Peyer's patch (tissue), 4 donors: Measurements from ENCODE around the gene TBC1D30. TPM values are rescaled to one million over a fixed set of nuclear protein-coding genes. Genes with fewer than 3 reads are reported as not detected.

Experiments
- DNase-seq, 3 donors: peaks; one replicate each; pipeline ENCODE4 v3.0.0-alpha.2; 2017 to 2019
- H3K27ac ChIP-seq, 4 donors: fragments of 200-600 bp; sonication (generic); one replicate each; pipeline ENCODE4 v1.5.1; 2016 to 2019
- H3K27me3 ChIP-seq, 2 donors: fragments of 200-600 bp; sonication (generic); one replicate each; pipeline ENCODE4 v1.5.1; 2019
- H3K36me3 ChIP-seq, 3 donors: fragments of 200-600 bp; sonication (generic); one replicate each; pipeline ENCODE4 v1.5.1; 2016 to 2019
- H3K4me1 ChIP-seq, 4 donors: fragments of 200-600 bp; sonication (generic); one replicate each; pipeline ENCODE4 v1.5.1; 2016 to 2019
- H3K4me3 ChIP-seq, 4 donors: fragments of 200-600 bp; sonication (generic); 1 replicate in 3 of 4; 2 replicates in 1 of 4; pipeline ENCODE4 v1.5.1; 2016 to 2019; ENCODE audit warnings: mild to moderate bottlenecking in 1 of 4
- H3K9me3 ChIP-seq, 4 donors: fragments of 200-600 bp; sonication (generic); one replicate each; pipeline ENCODE4 v1.5.1; 2016 to 2019; ENCODE audit warnings: mild to moderate bottlenecking in 1 of 4
- POLR2A ChIP-seq, 2 donors: fragments of 450-650 bp; IDR thresholded peaks; one replicate each; pipeline ENCODE4 v1.5.1; 2017; ENCODE audit warnings: antibody characterized with exemption in 2 of 2, mild to moderate bottlenecking in 2 of 2, moderate library complexity in 2 of 2
- total RNA-seq, 4 donors: library from RNA; depleted of rRNA; stranded (reverse); fragments of >200 nt; gene quantifications; one replicate each; pipeline ENCODE4 v1.1.0, GENCODE V29; 2016
- TF ChIP-seq, protein P1 (sequence below), 6 experiments: fragments of 450-650 bp in 4 of 6; fragments of 200-600 bp in 2 of 6; sonication (generic) in 1 of 6; IDR thresholded peaks; one replicate each; pipeline ENCODE4 v1.5.1; 2017 to 2019; ENCODE audit warnings: antibody characterized with exemption in 6 of 6, mild to moderate bottlenecking in 3 of 6, moderate library complexity in 1 of 6

The TBC1D30 gene
- total RNA-seq, 4 donors from 2014 or later, result 7.8 to 16.8 (median 10.9) TPM

DNA sequence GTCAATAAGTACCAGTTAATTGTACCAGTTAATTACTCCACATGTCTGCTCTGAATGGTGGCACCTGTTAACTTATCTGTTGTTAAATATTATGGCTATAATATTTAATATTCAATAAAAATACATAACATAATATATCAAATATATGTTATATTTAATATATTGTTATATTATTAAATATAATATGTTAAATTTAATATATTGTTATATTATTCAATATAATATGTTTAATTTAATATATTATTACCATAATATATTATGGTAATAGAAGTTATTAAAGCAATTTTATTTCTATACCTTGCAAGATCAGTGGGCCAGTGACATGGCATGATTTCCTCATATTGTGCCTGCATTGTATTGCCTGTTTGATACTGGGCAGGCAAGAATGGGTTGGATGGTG, 98.4 kb downstream of the TBC1D30 start:
- Histone ChIP-seq H3K27me3 (no peaks in the 10 kb centered on the region), H3K4me1 (no peaks in the 10 kb centered on the region), H3K4me3 (no peak overlapping the region), H3K36me3 (no peaks in the 10 kb centered on the region), H3K27ac (no peak overlapping the region), H3K9me3 (no peaks in the 10 kb centered on the region)
- no peak for TF ChIP-seq POLR2A (IDR thresholded peaks at IDR 0.05)
- TF ChIP-seq, protein P1, sequence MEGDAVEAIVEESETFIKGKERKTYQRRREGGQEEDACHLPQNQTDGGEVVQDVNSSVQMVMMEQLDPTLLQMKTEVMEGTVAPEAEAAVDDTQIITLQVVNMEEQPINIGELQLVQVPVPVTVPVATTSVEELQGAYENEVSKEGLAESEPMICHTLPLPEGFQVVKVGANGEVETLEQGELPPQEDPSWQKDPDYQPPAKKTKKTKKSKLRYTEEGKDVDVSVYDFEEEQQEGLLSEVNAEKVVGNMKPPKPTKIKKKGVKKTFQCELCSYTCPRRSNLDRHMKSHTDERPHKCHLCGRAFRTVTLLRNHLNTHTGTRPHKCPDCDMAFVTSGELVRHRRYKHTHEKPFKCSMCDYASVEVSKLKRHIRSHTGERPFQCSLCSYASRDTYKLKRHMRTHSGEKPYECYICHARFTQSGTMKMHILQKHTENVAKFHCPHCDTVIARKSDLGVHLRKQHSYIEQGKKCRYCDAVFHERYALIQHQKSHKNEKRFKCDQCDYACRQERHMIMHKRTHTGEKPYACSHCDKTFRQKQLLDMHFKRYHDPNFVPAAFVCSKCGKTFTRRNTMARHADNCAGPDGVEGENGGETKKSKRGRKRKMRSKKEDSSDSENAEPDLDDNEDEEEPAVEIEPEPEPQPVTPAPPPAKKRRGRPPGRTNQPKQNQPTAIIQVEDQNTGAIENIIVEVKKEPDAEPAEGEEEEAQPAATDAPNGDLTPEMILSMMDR (IDR thresholded peaks at IDR 0.05), result no peak
- no peak for DNase-seq

GRCh38 chr12:64923536-64923935, 99.1 kb downstream of the TBC1D30 start:
- H3K4me1 ChIP-seq, result no peaks in the 10 kb centered on the region
- no peak overlapping the region for H3K27ac ChIP-seq
- no peak for DNase-seq
- H3K9me3 ChIP-seq, result no peaks in the 10 kb centered on the region
- no peaks in the 10 kb centered on the region for H3K27me3 ChIP-seq
- H3K36me3 ChIP-seq, result no peaks in the 10 kb centered on the region
- TF ChIP-seq POLR2A (IDR thresholded peaks at IDR 0.05), result no peak
- TF ChIP-seq, protein P1 (IDR thresholded peaks at IDR 0.05), result no peak
- no peak overlapping the region for H3K4me3 ChIP-seq

Other genes with a start within 250 kb of the TBC1D30 start
- gene RASSF3, start 214.2 kb upstream of the TBC1D30 start, total RNA-seq, result 10 to 100 TPM; 14.3 to 60.2 (median 27.2) TPM
- gene GNS, start 65.2 kb upstream of the TBC1D30 start, total RNA-seq, result 100 to 1,000 TPM in 2 of 4 donors, 10 to 100 TPM in 2; 19.8 to 146 (median 102) TPM